Endodermal cell (in vitro differentiated cells): Measurements from ENCODE around the gene NDUFAF5. TPM values are rescaled to one million over a fixed set of nuclear protein-coding genes. Genes with fewer than 3 reads are reported as not detected.

Experiments
- DNase-seq: peaks from one replicate; pipeline ENCODE4 v3.0.0-alpha.2; 2017
- H3K27ac ChIP-seq: 2 replicates; pipeline ENCODE4 v1.5.1; 2013; ENCODE audit warnings: mild to moderate bottlenecking, low read depth, low read length, moderate library complexity
- H3K27me3 ChIP-seq: 2 replicates; pipeline ENCODE4 v1.6.1; 2013; ENCODE audit warnings: mild to moderate bottlenecking, low read length, moderate library complexity; ENCODE audit not compliant: insufficient read depth, control insufficient read depth, poor library complexity, severe bottlenecking
- H3K36me3 ChIP-seq: 2 replicates; pipeline ENCODE4 v1.7.0; 2013; ENCODE audit warnings: mild to moderate bottlenecking, low read length, moderate library complexity; ENCODE audit not compliant: control insufficient read depth, insufficient read depth
- H3K4me1 ChIP-seq: one replicate; pipeline ENCODE4 v1.7.0; 2013; ENCODE audit warnings: low read length; ENCODE audit not compliant: control insufficient read depth, insufficient read depth
- H3K4me3 ChIP-seq: 2 replicates; pipeline ENCODE4 v1.5.1; 2013; ENCODE audit warnings: mild to moderate bottlenecking, low read length, moderate library complexity
- H3K9ac ChIP-seq: 2 replicates; pipeline ENCODE4 v1.6.1; 2013; ENCODE audit warnings: mild to moderate bottlenecking, low read length, moderate library complexity; ENCODE audit not compliant: poor library complexity, severe bottlenecking; ENCODE audit errors: extremely low read depth
- H3K9me3 ChIP-seq: 2 replicates; pipeline ENCODE4 v1.6.1; 2013; ENCODE audit warnings: mild to moderate bottlenecking, low read length, moderate library complexity; ENCODE audit not compliant: control insufficient read depth
- H3K27ac Mint-ChIP-seq: 2 replicates; pipeline ENCODE4 v1.8.0; 2020; ENCODE audit warnings: mixed read lengths
- H3K27me3 Mint-ChIP-seq: 2 replicates; pipeline ENCODE4 v1.8.0; 2021; ENCODE audit warnings: mild to moderate bottlenecking, mixed read lengths; ENCODE audit not compliant: insufficient read depth
- H3K36me3 Mint-ChIP-seq: 2 replicates; pipeline ENCODE4 v1.8.0; 2020; ENCODE audit warnings: low read depth, mixed read lengths
- H3K4me1 Mint-ChIP-seq: 2 replicates; pipeline ENCODE4 v1.8.0; 2020; ENCODE audit warnings: mixed read lengths
- H3K4me3 Mint-ChIP-seq: 2 replicates; pipeline ENCODE4 v1.8.0; 2020; ENCODE audit warnings: mild to moderate bottlenecking, moderate library complexity, mixed read lengths
- H3K9me3 Mint-ChIP-seq: 2 replicates; pipeline ENCODE4 v1.8.0; 2020; ENCODE audit warnings: mild to moderate bottlenecking, mixed read lengths
- WGBS, 2 experiments: methylation state at CpG; one replicate each; pipeline versions ENCODE4 v1.1.5 to v1.1.7; 2013; ENCODE audit warnings: missing lambda C conversion rate in 2 of 2, mixed read lengths in 1 of 2; ENCODE audit not compliant: insufficient coverage in 1 of 2, insufficient read length in 1 of 2; 5-methylcytosine and 5-hydroxymethylcytosine counted together
- total RNA-seq, 2 donors: library from RNA; stranded (reverse); fragmentation: NEBNext Ultra II Directional in 1 of 2; extraction: Animal tissue kit (Norgen Biotek cat#: 25700) in 1 of 2; gene quantifications; 2 replicates in 1 of 2; 3 replicates in 1 of 2; pipeline ENCODE4 v1.2.1, GENCODE V29; 2021
- TF ChIP-seq, protein P1 (sequence below): fragments of 200-600 bp; sonication (generic); conservative IDR thresholded peaks from 2 replicates; pipeline ENCODE4 v1.5.0; 2021; ENCODE audit warnings: antibody characterized with exemption, mild to moderate bottlenecking

The NDUFAF5 gene
- total RNA-seq, 2 donors from 2014 or later: 32.9 to 33.5 TPM

DNA sequence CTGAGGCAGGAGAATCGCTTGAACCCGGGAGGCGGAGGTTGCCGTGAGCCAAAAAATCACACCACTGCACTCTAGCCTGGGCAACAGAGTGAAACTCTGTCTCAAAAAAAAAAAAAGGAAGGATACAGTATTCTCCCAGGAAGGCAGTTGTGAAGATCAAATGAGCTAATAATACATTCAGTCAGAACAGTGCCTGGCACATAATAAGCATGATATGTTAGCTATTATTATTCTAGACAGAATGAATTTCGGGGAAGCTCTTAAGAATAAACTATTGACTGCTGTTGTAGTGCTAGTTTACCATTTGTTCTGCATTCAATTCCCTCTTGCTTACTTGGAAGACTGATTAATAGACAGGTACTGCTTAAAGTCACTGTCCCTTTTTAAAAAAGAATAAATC, 40.6 kb downstream of the NDUFAF5 start:
- H3K27ac ChIP-seq: no peak overlapping the region
- H3K9me3 Mint-ChIP-seq: no peaks in the 10 kb centered on the region
- H3K4me1 ChIP-seq: no peaks in the 10 kb centered on the region
- no peaks in the 10 kb centered on the region for H3K9me3 ChIP-seq
- 87 to 94% methylated on average over 4 to 5 of the region's 5 CpGs for WGBS, 2 experiments
- H3K27me3 ChIP-seq: peaks cover 73% of the 10 kb centered on the region
- H3K9ac ChIP-seq: no peak overlapping the region
- H3K27me3 Mint-ChIP-seq: peaks cover 68% of the 10 kb centered on the region
- H3K4me1 Mint-ChIP-seq: peaks cover 10% of the 10 kb centered on the region
- H3K4me3 Mint-ChIP-seq: no peak overlapping the region
- peaks cover 6% of the 10 kb centered on the region for H3K36me3 Mint-ChIP-seq
- no peak overlapping the region for H3K27ac Mint-ChIP-seq
- H3K36me3 ChIP-seq: no peaks in the 10 kb centered on the region
- H3K4me3 ChIP-seq: no peak overlapping the region
- no peak for DNase-seq
- TF ChIP-seq, protein P1, sequence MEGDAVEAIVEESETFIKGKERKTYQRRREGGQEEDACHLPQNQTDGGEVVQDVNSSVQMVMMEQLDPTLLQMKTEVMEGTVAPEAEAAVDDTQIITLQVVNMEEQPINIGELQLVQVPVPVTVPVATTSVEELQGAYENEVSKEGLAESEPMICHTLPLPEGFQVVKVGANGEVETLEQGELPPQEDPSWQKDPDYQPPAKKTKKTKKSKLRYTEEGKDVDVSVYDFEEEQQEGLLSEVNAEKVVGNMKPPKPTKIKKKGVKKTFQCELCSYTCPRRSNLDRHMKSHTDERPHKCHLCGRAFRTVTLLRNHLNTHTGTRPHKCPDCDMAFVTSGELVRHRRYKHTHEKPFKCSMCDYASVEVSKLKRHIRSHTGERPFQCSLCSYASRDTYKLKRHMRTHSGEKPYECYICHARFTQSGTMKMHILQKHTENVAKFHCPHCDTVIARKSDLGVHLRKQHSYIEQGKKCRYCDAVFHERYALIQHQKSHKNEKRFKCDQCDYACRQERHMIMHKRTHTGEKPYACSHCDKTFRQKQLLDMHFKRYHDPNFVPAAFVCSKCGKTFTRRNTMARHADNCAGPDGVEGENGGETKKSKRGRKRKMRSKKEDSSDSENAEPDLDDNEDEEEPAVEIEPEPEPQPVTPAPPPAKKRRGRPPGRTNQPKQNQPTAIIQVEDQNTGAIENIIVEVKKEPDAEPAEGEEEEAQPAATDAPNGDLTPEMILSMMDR: no peak

DNA sequence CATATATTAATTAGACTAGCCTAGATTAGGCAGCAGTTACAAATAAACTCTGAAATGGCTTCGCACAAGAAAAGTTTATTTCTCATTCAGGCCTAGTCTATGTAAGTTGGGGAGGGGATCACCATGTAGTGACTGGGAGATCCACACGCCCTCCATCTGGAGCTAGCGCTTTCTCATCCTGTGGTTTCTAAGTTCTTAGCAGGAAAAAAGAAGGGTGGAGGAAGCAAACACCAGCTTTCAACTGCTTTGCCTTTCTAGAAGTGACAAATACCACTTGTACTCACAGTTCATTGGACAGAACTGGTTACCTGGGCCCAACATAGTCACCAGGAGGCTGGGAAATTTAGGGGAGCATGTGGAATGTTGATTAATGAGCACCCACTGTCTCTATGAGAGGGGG, 46.6 kb downstream of the NDUFAF5 start:
- H3K4me1 Mint-ChIP-seq: no peaks in the 10 kb centered on the region
- no peaks in the 10 kb centered on the region for H3K4me1 ChIP-seq
- no peak for DNase-seq
- no peak overlapping the region for H3K27ac ChIP-seq
- H3K27ac Mint-ChIP-seq: no peak overlapping the region
- H3K27me3 ChIP-seq: peaks cover 100% of the 10 kb centered on the region
- H3K9me3 ChIP-seq: peaks cover 7% of the 10 kb centered on the region
- H3K4me3 ChIP-seq: no peak overlapping the region
- TF ChIP-seq, protein P1: no peak
- no peak overlapping the region for H3K9ac ChIP-seq
- H3K36me3 Mint-ChIP-seq: no peaks in the 10 kb centered on the region
- peaks cover 7% of the 10 kb centered on the region for H3K9me3 Mint-ChIP-seq
- WGBS, 2 experiments: 89 to 96% methylated on average over 2 to 3 of the region's 3 CpGs
- no peaks in the 10 kb centered on the region for H3K36me3 ChIP-seq
- no peak overlapping the region for H3K4me3 Mint-ChIP-seq
- H3K27me3 Mint-ChIP-seq: peaks cover 90% of the 10 kb centered on the region

DNA sequence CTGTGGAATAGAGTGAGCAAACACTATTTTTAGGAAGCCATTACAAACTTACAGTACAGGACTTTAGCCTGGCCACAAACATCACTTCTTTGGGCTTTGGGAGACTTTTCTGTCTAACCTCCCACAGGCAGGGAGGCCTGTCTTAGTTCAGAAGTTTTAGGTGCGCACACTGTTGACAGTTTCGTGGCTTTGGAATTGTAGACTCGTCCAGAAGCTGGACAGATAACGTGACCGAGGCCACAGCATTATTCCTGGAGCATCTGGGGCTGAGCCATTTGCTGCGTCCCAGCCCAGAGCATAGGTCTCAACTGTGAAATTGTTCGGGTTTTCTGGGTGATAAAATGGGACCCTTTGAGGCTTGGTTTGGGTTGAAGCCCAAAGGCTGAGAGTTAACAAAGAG, 53.8 kb downstream of the NDUFAF5 start:
- Mint-ChIP-seq H3K27ac (peak overlapping the region; percentile 49), H3K4me3 (no peak overlapping the region), H3K36me3 (no peaks in the 10 kb centered on the region), H3K27me3 (peaks cover 97% of the 10 kb centered on the region), H3K9me3 (no peaks in the 10 kb centered on the region), H3K4me1 (peaks cover 8% of the 10 kb centered on the region)
- Histone ChIP-seq H3K27me3 (peaks cover 100% of the 10 kb centered on the region), H3K27ac (no peak overlapping the region), H3K9me3 (no peaks in the 10 kb centered on the region), H3K4me3 (no peak overlapping the region), H3K4me1 (no peaks in the 10 kb centered on the region), H3K36me3 (no peaks in the 10 kb centered on the region), H3K9ac (no peak overlapping the region)
- DNase-seq: no peak
- WGBS, 2 experiments: 83 to 92% methylated on average over 6 to 7 of the region's 7 CpGs
- TF ChIP-seq, protein P1: no peak
